IPS-18a (cell line): ENCODE results near the gene FGF3.
"Not testable (repeated sequence)": the region's sequence is repeated elsewhere in the genome, so short reads cannot be mapped to it uniquely, and the experiment has no call there.

Experiments
- H3K27ac ChIP-seq: one replicate; pipeline ENCODE4 v1.5.1; 2013; ENCODE audit warnings: low read length
- H3K27me3 ChIP-seq: one replicate; pipeline ENCODE4 v1.6.1; 2013; ENCODE audit warnings: mild to moderate bottlenecking, low read length; ENCODE audit not compliant: control insufficient read depth, insufficient read depth
- H3K36me3 ChIP-seq: one replicate; pipeline ENCODE4 v1.6.1; 2013; ENCODE audit warnings: low read depth, low read length; ENCODE audit not compliant: control insufficient read depth
- H3K4me1 ChIP-seq: one replicate; pipeline ENCODE4 v1.6.1; 2013; ENCODE audit warnings: low read depth, low read length; ENCODE audit not compliant: control insufficient read depth
- H3K4me3 ChIP-seq: one replicate; pipeline ENCODE4 v1.5.1; 2013; ENCODE audit warnings: low read length
- H3K9ac ChIP-seq: one replicate; pipeline ENCODE4 v1.6.1; 2013; ENCODE audit warnings: mild to moderate bottlenecking, low read length, moderate library complexity
- H3K9me3 ChIP-seq: one replicate; pipeline ENCODE4 v1.6.1; 2013; ENCODE audit warnings: low read depth, low read length; ENCODE audit not compliant: control insufficient read depth

Gene FGF3

GRCh38 chr11:69775163-69775755 lies 44.0 kb downstream of the FGF3 start, which contains the start of gene FGF4:
Gene FGF4 (minus strand): TSS chr11:69775341. CDS start chr11:69775084, 257 bp downstream.
- H3K4me3 ChIP-seq = peak within 1 kb of the TSS; percentile 39
- H3K9ac ChIP-seq = no peak within 1 kb of the TSS
- H3K4me1 ChIP-seq = peaks cover 33% of the 10 kb centered on the region
- H3K36me3 ChIP-seq = no peaks in the 10 kb centered on the region
- peaks cover 72% of the 10 kb centered on the region for H3K27me3 ChIP-seq
- no peaks in the 10 kb centered on the region for H3K9me3 ChIP-seq
- no peak within 1 kb of the TSS for H3K27ac ChIP-seq

DNA sequence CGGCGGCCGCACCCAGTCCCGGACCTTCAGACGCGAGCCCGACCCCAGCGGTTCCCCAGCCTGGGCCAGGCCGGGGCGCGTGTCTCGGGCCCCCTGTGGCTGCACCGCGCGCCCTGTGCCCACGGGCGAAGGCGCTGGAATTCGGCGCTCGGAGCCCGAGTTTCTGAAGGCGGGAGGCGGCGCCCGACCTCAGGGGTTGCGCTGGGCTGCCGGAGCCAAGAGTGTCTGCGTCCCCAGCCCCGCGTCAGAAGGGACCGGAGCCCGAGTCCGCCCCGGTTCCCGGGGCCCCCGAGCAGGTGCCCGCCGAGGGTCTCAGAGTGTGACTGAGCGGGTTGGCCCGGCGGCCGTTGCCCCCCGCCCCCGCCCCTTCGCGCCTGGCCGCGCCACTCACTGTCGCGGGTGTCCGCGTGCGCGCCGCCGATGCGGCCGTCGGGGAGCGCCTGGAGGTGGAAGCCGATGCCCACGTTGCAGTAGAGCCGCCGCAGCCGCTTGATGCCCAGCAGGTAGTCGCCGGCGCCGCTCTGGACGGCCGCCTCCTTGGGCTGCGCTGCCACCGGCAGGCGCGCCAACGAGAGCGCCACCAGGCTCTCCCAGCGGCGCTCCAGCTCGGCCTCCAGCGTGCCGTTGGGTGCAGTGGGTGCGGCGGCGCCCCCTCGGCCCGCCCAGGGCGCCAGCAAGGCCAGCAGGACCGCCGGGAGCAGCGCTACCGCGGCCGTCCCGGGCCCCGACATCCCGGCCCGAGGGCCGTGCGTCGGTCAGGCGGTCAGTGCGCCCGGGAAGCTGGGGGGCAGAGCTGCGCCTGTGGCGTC lies 44.7 kb downstream of the FGF3 start:
- Histone ChIP-seq H3K9ac (no peak overlapping the region), H3K27ac (no peak overlapping the region), H3K27me3 (peaks cover 72% of the 10 kb centered on the region), H3K36me3 (no peaks in the 10 kb centered on the region), H3K4me3 (peak overlapping the region; percentile 39), H3K4me1 (peaks cover 33% of the 10 kb centered on the region), H3K9me3 (no peaks in the 10 kb centered on the region)

GRCh38 chr11:69773626-69774353 lies 45.4 kb downstream of the FGF3 start:
- no peaks in the 10 kb centered on the region for H3K9me3 ChIP-seq
- H3K4me1 ChIP-seq = peaks cover 33% of the 10 kb centered on the region
- peaks cover 72% of the 10 kb centered on the region for H3K27me3 ChIP-seq
- H3K27ac ChIP-seq = no peak overlapping the region
- peak overlapping the region; percentile 39 for H3K4me3 ChIP-seq
- no peaks in the 10 kb centered on the region for H3K36me3 ChIP-seq
- H3K9ac ChIP-seq = no peak overlapping the region

- no peak overlapping the region for H3K27ac ChIP-seq
- peak overlapping the region; percentile 42 for H3K4me3 ChIP-seq
- peaks cover 33% of the 10 kb centered on the region for H3K4me1 ChIP-seq
- peaks cover 59% of the 10 kb centered on the region for H3K27me3 ChIP-seq
- no peaks in the 10 kb centered on the region for H3K36me3 ChIP-seq
- peak overlapping the region; percentile 37 for H3K9ac ChIP-seq
- no peaks in the 10 kb centered on the region for H3K9me3 ChIP-seq
Observed at GRCh38 chr11:69771466-69771865, 47.8 kb downstream of the FGF3 start.

DNA sequence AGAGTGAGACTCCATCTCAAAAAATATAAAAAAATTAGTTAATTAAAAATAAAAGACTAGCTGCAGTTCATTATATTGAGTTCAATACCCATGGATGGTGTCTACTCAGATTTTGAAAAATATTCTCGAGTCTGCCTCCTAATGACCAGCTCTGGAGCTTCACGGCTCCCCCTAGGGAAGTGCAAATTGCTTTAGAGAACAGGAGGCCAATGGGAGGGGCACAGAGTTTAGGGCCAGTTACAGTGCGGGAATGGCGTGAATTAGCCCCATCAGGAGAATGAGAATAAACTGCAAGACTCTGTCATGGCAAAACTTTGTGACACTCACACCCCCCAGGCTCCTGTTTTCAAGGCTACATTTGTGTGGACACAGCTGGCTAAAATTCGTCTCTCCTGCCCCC lies 48.7 kb downstream of the FGF3 start:
- Histone ChIP-seq H3K4me3 (peak overlapping the region; percentile 42), H3K27ac (no peak overlapping the region), H3K9ac (no peak overlapping the region), H3K36me3 (no peaks in the 10 kb centered on the region), H3K4me1 (peaks cover 28% of the 10 kb centered on the region), H3K27me3 (peaks cover 50% of the 10 kb centered on the region), H3K9me3 (no peaks in the 10 kb centered on the region)

GRCh38 chr11:69765498-69765995 lies 53.7 kb downstream of the FGF3 start:
- H3K4me3 ChIP-seq = no peak overlapping the region
- H3K36me3 ChIP-seq = no peaks in the 10 kb centered on the region
- H3K9ac ChIP-seq = no peak overlapping the region
- H3K27ac ChIP-seq = no peak overlapping the region
- H3K4me1 ChIP-seq = no peaks in the 10 kb centered on the region
- no peaks in the 10 kb centered on the region for H3K9me3 ChIP-seq
- peaks cover under 1% of the 10 kb centered on the region for H3K27me3 ChIP-seq

GRCh38 chr11:69764918-69765317 lies 54.3 kb downstream of the FGF3 start:
- H3K9ac ChIP-seq, H3K9me3 ChIP-seq, H3K27ac ChIP-seq, H3K4me1 ChIP-seq, H3K4me3 ChIP-seq, H3K36me3 ChIP-seq, H3K27me3 ChIP-seq: not testable (repeated sequence)

GRCh38 chr11:69760319-69760718 lies 58.9 kb downstream of the FGF3 start:
- H3K27me3 ChIP-seq = no peaks in the 10 kb centered on the region
- no peak overlapping the region for H3K4me3 ChIP-seq
- no peaks in the 10 kb centered on the region for H3K9me3 ChIP-seq
- H3K27ac ChIP-seq = no peak overlapping the region
- H3K9ac ChIP-seq = no peak overlapping the region
- H3K4me1 ChIP-seq = no peaks in the 10 kb centered on the region
- no peaks in the 10 kb centered on the region for H3K36me3 ChIP-seq
